ENCODE data around the gene KDSR.

DNA sequence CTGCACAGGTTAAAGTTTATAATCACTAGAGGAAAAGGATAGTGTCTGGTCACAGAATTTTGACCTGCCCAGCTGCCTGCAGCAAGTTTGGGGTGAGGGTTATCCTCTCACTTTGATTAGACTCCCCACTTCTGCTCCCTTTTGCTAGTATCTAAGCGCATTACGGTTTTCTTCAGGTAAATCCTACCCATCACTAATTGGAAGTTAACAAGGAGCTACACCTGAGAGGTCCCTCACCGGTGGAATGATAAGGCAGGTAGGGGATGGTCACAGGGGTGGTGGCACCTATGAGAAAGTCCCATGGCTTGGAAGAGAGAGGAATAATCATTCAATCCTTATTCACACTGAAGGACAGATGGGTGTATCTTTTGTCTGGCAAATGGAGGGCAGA is 55.0 kb downstream of the KDSR start:
- TF ChIP-seq, protein P1, sequence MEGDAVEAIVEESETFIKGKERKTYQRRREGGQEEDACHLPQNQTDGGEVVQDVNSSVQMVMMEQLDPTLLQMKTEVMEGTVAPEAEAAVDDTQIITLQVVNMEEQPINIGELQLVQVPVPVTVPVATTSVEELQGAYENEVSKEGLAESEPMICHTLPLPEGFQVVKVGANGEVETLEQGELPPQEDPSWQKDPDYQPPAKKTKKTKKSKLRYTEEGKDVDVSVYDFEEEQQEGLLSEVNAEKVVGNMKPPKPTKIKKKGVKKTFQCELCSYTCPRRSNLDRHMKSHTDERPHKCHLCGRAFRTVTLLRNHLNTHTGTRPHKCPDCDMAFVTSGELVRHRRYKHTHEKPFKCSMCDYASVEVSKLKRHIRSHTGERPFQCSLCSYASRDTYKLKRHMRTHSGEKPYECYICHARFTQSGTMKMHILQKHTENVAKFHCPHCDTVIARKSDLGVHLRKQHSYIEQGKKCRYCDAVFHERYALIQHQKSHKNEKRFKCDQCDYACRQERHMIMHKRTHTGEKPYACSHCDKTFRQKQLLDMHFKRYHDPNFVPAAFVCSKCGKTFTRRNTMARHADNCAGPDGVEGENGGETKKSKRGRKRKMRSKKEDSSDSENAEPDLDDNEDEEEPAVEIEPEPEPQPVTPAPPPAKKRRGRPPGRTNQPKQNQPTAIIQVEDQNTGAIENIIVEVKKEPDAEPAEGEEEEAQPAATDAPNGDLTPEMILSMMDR (IDR thresholded peaks at IDR 0.05) = no peak
- TF ChIP-seq POLR2A (IDR thresholded peaks at IDR 0.05) = no peak
- TF ChIP-seq POLR2AphosphoS5 (IDR thresholded peaks at IDR 0.05) = no peak

Data from stomach (tissue), 4 donors.